Astrocyte of the spinal cord (primary cell): ENCODE results near the gene LBH.

ENCODE experiments used
- DNase-seq: peaks from one replicate; pipeline ENCODE4 v3.0.0; 2011; ENCODE audit warnings: low read depth, low spot score
- H3K4me3 ChIP-seq: 2 replicates; pipeline ENCODE4 v1.5.1; 2011; ENCODE audit warnings: low read depth, mild to moderate bottlenecking, low read length, moderate library complexity
- CTCF ChIP-seq: IDR thresholded peaks from 2 replicates; pipeline ENCODE4 v1.5.1; 2012; ENCODE audit warnings: low read depth, mild to moderate bottlenecking, low read length, inconsistent platforms
- in situ Hi-C: cut with HindIII; loops from 2 replicates; pipeline ENCODE4 v1.10.0; 2017; ENCODE audit warnings: low sequenced_read_pairs

LBH gene

GRCh38 chr2:30272761-30273573 lies 41.6 kb downstream of the LBH start:
- TF ChIP-seq CTCF, result no peak
- in situ Hi-C loops, result no loop called here
- DNase-seq, result peak; percentile 62
- no peak overlapping the region for H3K4me3 ChIP-seq

GRCh38 chr2:30273574-30273929 lies 42.2 kb downstream of the LBH start:
- DNase-seq, result no peak
- no peak for TF ChIP-seq CTCF
- in situ Hi-C loops, result no loop called here
- H3K4me3 ChIP-seq, result no peak overlapping the region

GRCh38 chr2:30275256-30275655 lies 43.9 kb downstream of the LBH start:
- no peak for DNase-seq
- no peak overlapping the region for H3K4me3 ChIP-seq
- in situ Hi-C loops, result no loop called here
- TF ChIP-seq CTCF, result no peak

- DNase-seq, result no peak
- no peak for TF ChIP-seq CTCF
- in situ Hi-C loops, result no loop called here
- no peak overlapping the region for H3K4me3 ChIP-seq
Measured at GRCh38 chr2:30276455-30276911, 45.1 kb downstream of the LBH start.

- in situ Hi-C loops, result no loop called here
- TF ChIP-seq CTCF, result no peak
- H3K4me3 ChIP-seq, result no peak overlapping the region
- DNase-seq, result no peak
Measured at GRCh38 chr2:30277582-30277981, 46.2 kb downstream of the LBH start.

GRCh38 chr2:30278419-30278818 lies 47.1 kb downstream of the LBH start:
- DNase-seq, result no peak
- in situ Hi-C loops, result no loop called here
- TF ChIP-seq CTCF, result no peak
- H3K4me3 ChIP-seq, result no peak overlapping the region
